Measurements from ENCODE around the gene PAIP1.
A peak's percentile ranks its signal among the peaks of the same experiment; 100 is the strongest.

Gene PAIP1

GRCh38 chr5:43556857-43557542, at the start of gene PAIP1:
TSS of gene PAIP1 (minus strand) at chr5:43557077. CDS start at chr5:43556846, 231 bp downstream.
- TF ChIP-seq CTCF (IDR thresholded peaks at IDR 0.05; ENCODE audit: low read depth, low read length) (peak; percentile 48), EZH2phosphoT487 (IDR thresholded peaks at IDR 0.05; ENCODE audit: low read depth) (no peak)
- peak within 1 kb of the TSS; percentile 85 for H3K4me3 ChIP-seq (ENCODE audit: low read length)
- H3K27ac ChIP-seq (ENCODE audit: low read length), result peak within 1 kb of the TSS; percentile 80
- H3K9ac ChIP-seq (ENCODE audit: low read length), result peak within 1 kb of the TSS; percentile 97
- peak within 1 kb of the TSS; percentile 96 for H3K4me2 ChIP-seq (ENCODE audit: low read length)
- H3K79me2 ChIP-seq (ENCODE audit: low read length), result peaks cover 46% of the 10 kb centered on the region
- H4K20me1 ChIP-seq (ENCODE audit: insufficient read depth, low read length), result peaks cover 14% of the 10 kb centered on the region; the same call in 1 of the 2 replicates
- H3K4me1 ChIP-seq (ENCODE audit: low read length), result peaks cover 42% of the 10 kb centered on the region
- H3K36me3 ChIP-seq (replicated peaks; ENCODE audit: low read depth, low read length), result peaks cover 29% of the 10 kb centered on the region
- H2AFZ ChIP-seq (ENCODE audit: low read depth, low read length), result peak within 1 kb of the TSS; percentile 97
- H3K27me3 ChIP-seq (ENCODE audit: low read depth, low read length), result no peaks in the 10 kb centered on the region
- no peaks in the 10 kb centered on the region for H3K9me3 ChIP-seq (ENCODE audit: insufficient read depth, low read length)

DNA sequence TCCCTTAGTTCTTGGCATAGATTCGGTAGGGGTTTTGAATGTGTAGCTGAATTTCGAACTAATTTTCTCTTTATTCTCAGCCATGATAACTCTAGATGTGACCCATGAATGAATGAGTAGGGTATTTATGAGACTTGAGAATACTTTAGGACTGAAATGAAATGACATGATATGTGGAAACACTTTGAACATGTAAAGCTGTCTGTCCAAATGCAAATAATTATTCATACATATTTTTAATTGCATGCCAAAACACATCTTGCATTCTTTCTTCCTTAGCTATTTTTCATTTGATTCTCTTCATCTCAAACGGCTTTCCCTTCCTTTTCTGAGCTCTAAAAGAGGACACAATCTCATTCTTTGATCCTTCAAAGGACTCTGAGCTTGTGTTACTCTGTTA, 49.5 kb upstream of the PAIP1 start:
- H4K20me1 ChIP-seq (ENCODE audit: insufficient read depth, low read length), result peaks cover 7% of the 10 kb centered on the region; the same call in 1 of the 2 replicates
- no peak overlapping the region for H3K27ac ChIP-seq (ENCODE audit: low read length)

DNA sequence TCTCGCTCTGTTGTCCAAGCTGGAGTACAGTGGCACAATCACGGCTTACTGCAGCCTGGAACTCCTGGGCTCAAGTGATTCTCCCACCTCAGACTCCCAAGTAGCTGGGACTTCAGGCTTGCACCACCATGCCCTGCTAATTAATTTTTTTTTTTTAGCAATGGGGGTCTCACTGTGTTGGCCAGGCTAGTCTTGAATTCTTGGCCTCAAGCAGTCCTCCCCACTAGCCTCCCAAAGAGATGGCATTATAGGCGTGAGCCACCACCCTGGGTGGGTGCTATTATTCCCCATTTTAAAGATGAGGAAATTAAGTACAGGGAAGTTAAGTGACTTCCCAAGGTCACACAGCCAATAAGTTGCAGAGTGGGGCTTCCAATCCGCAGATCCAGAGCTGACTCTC, 47.8 kb upstream of the PAIP1 start:
- Histone ChIP-seq H2AFZ (ENCODE audit: low read depth, low read length) (no peak overlapping the region), H3K36me3 (replicated peaks; ENCODE audit: low read depth, low read length) (peaks cover 28% of the 10 kb centered on the region), H3K9ac (ENCODE audit: low read length) (no peak overlapping the region), H3K79me2 (ENCODE audit: low read length) (peaks cover 51% of the 10 kb centered on the region), H3K4me2 (ENCODE audit: low read length) (peak overlapping the region; percentile 82), H3K4me1 (ENCODE audit: low read length) (peaks cover 16% of the 10 kb centered on the region), H4K20me1 (ENCODE audit: insufficient read depth, low read length) (peaks cover 7% of the 10 kb centered on the region; the same call in 1 of the 2 replicates), H3K27me3 (ENCODE audit: low read depth, low read length) (no peaks in the 10 kb centered on the region), H3K27ac (ENCODE audit: low read length) (no peak overlapping the region), H3K4me3 (ENCODE audit: low read length) (0 out of 2 replicates have a peak overlapping the region, but pooled peaks have one; percentile 77), H3K9me3 (ENCODE audit: insufficient read depth, low read length) (no peaks in the 10 kb centered on the region)
- TF ChIP-seq EZH2phosphoT487 (IDR thresholded peaks at IDR 0.05; ENCODE audit: low read depth) (no peak), CTCF (IDR thresholded peaks at IDR 0.05; ENCODE audit: low read depth, low read length) (no peak)

More for the DNA sequence above, 49.5 kb upstream of the PAIP1 start:
- Histone ChIP-seq H2AFZ (ENCODE audit: low read depth, low read length) (no peak overlapping the region), H3K4me1 (ENCODE audit: low read length) (peaks cover 11% of the 10 kb centered on the region), H3K9ac (ENCODE audit: low read length) (no peak overlapping the region), H3K79me2 (ENCODE audit: low read length) (peaks cover 48% of the 10 kb centered on the region), H3K27me3 (ENCODE audit: low read depth, low read length) (no peaks in the 10 kb centered on the region), H3K4me3 (ENCODE audit: low read length) (no peak overlapping the region), H3K4me2 (ENCODE audit: low read length) (no peak overlapping the region), H3K36me3 (replicated peaks; ENCODE audit: low read depth, low read length) (peaks cover 30% of the 10 kb centered on the region), H3K9me3 (ENCODE audit: insufficient read depth, low read length) (no peaks in the 10 kb centered on the region)
- TF ChIP-seq EZH2phosphoT487 (IDR thresholded peaks at IDR 0.05; ENCODE audit: low read depth) (no peak), CTCF (IDR thresholded peaks at IDR 0.05; ENCODE audit: low read depth, low read length) (no peak)

DNA sequence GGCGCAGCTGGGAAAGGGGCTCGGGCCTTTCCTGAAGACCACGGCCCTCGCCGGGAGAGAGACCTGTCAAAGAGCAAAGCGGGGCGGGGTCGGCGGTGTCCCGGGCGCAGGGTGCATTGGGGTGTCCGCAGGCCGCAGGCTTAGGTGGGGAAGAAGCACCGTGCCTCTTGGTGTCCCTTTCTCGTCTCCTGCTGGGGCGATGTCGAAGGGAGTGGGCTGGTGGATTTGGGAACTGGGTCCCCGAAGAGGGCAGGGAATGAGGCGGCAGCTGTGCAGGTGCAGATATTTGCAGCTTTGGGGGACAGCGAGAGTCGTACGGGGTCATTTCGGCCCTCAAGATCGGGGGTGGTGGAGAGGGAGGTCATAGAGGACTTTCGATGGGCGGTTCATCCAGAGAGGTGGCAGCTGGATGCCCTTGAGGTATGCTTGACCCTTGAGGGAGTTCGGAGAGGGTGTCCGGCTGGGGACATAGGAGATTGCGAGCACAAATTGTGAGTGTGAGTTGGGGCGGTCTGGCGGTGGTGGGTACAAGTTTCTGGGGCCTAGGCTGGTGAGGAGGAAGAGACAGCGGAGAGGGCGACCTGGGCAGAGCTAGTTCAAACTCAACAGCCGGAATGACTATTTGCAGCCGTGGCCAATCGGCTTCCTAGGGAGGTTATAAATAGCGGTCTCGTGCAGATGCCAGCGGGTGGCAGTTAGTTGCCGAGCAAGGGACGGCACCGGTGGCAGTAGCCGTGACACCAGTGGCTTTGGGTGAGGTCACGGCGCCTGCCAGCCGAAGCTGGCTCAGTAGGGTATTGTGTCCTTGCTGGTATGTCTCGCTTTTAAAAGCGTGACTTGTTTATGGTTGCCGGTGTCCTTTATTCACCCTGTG, 46.7 kb upstream of the PAIP1 start:
- Histone ChIP-seq H2AFZ (ENCODE audit: low read depth, low read length) (peak overlapping the region; percentile 53; the same call in 1 of the 2 replicates), H3K4me3 (ENCODE audit: low read length) (peak overlapping the region; percentile 77), H4K20me1 (ENCODE audit: insufficient read depth, low read length) (peaks cover 7% of the 10 kb centered on the region; the same call in 1 of the 2 replicates), H3K27me3 (ENCODE audit: low read depth, low read length) (no peaks in the 10 kb centered on the region), H3K79me2 (ENCODE audit: low read length) (peaks cover 51% of the 10 kb centered on the region), H3K4me2 (ENCODE audit: low read length) (peak overlapping the region; percentile 82), H3K36me3 (replicated peaks; ENCODE audit: low read depth, low read length) (peaks cover 20% of the 10 kb centered on the region), H3K4me1 (ENCODE audit: low read length) (peaks cover 16% of the 10 kb centered on the region), H3K9me3 (ENCODE audit: insufficient read depth, low read length) (no peaks in the 10 kb centered on the region), H3K9ac (ENCODE audit: low read length) (peak overlapping the region; percentile 73), H3K27ac (ENCODE audit: low read length) (peak overlapping the region; percentile 45)
- TF ChIP-seq EZH2phosphoT487 (IDR thresholded peaks at IDR 0.05; ENCODE audit: low read depth) (no peak), CTCF (IDR thresholded peaks at IDR 0.05; ENCODE audit: low read depth, low read length) (no peak)
